ENCODE data around the gene LEP. TPM values are rescaled to one million over a fixed set of nuclear protein-coding genes. Genes with fewer than 3 reads are reported as not detected.

Gene LEP
- total and polyA plus RNA-seq, 4 donors: 0.02 TPM; not detected in 3

- DNase-seq (ENCODE audit: low spot score): no peak
- 95% methylated on average over 1 of the region's 1 CpG for WGBS
- Histone ChIP-seq H3K36me3 (ENCODE audit: control insufficient read depth in 4 of 4, insufficient read depth in 3 of 4, low read depth in 1 of 4, low read length in 3 of 4) (no peaks in the 10 kb centered on the region), H3K9ac (ENCODE audit: low read depth in 1 of 2, low read length in 2 of 2) (no peak overlapping the region), H3K4me3 (ENCODE audit: low read depth in 1 of 3, low read length in 3 of 3) (no peak overlapping the region), H3K4me1 (ENCODE audit: control insufficient read depth in 4 of 4, insufficient read depth in 4 of 4, low read length in 3 of 4) (peaks cover 0 to 7% (median 3%) of the 10 kb centered on the region in 4 donors), H3K9me3 (ENCODE audit: control insufficient read depth in 4 of 4, low read length in 3 of 4) (peaks cover 0 to 2% (median under 1%) of the 10 kb centered on the region in 4 donors), H3K27ac (ENCODE audit: low read depth in 1 of 2, low read length in 2 of 2) (no peak overlapping the region), H3K27me3 (ENCODE audit: control insufficient read depth in 4 of 4, insufficient read depth in 4 of 4, low read length in 3 of 4) (no peaks in the 10 kb centered on the region)
- TF ChIP-seq ZBTB33 (IDR thresholded peaks at IDR 0.05) (no peak), CTCF (IDR thresholded peaks at IDR 0.05; ENCODE audit: low read depth, low read length, missing input control) (no peak), JUND (IDR thresholded peaks at IDR 0.05) (no peak), RXRA (IDR thresholded peaks at IDR 0.05) (no peak), GABPA (IDR thresholded peaks at IDR 0.05 in 1 of 2, conservative IDR thresholded peaks at IDR 0.05 in 1 of 2) (no peak), RAD21 (IDR thresholded peaks at IDR 0.05) (no peak), SP1 (IDR thresholded peaks at IDR 0.05) (no peak), REST (IDR thresholded peaks at IDR 0.05) (no peak), FOXA2 (IDR thresholded peaks at IDR 0.05) (no peak), MAX (IDR thresholded peaks at IDR 0.05) (no peak), HNF4A (conservative IDR thresholded peaks at IDR 0.05) (no peak), ATF3 (IDR thresholded peaks at IDR 0.05) (no peak), EGR1 (IDR thresholded peaks at IDR 0.05; ENCODE audit: low read depth in 2 of 2) (no peak), TAF1 (conservative IDR thresholded peaks at IDR 0.05) (no peak), FOXA1 (IDR thresholded peaks at IDR 0.05) (no peak), YY1 (IDR thresholded peaks at IDR 0.05) (no peak), NR2F2 (IDR thresholded peaks at IDR 0.05) (no peak), HNF4G (IDR thresholded peaks at IDR 0.05) (no peak)
These were observed 37.3 kb downstream of the LEP start for GRCh38 chr7:128278366-128278765.

Data from liver (tissue), 9 donors.